H9 (cell line): ENCODE measurements around the gene SLC8B1. TPM values are rescaled to one million over a fixed set of nuclear protein-coding genes. Genes with fewer than 3 reads are reported as not detected.

Experiments used
- DNase-seq: peaks from one replicate; pipeline ENCODE4 v3.0.0-alpha.2; 2017
- H2AFZ ChIP-seq: one replicate; pipeline ENCODE4 v1.6.1; 2013; ENCODE audit warnings: mild to moderate bottlenecking, low read length, control low read depth, moderate library complexity
- H2AK5ac ChIP-seq: 2 replicates; pipeline ENCODE4 v1.6.1; 2013; ENCODE audit warnings: low read length, control low read depth, mixed read lengths; ENCODE audit not compliant: insufficient read length
- H2BK120ac ChIP-seq: one replicate; pipeline ENCODE4 v1.6.1; 2013; ENCODE audit warnings: low read depth, mild to moderate bottlenecking, low read length, control low read depth, inconsistent platforms; ENCODE audit not compliant: poor library complexity, severe bottlenecking
- H2BK12ac ChIP-seq: 2 replicates; pipeline ENCODE4 v1.6.1; 2013; ENCODE audit warnings: low read length, control low read depth, mixed read lengths, low read depth; ENCODE audit not compliant: insufficient read length
- H2BK15ac ChIP-seq: 2 replicates; pipeline ENCODE4 v1.6.1; 2013; ENCODE audit warnings: low read depth, low read length, control low read depth
- H2BK20ac ChIP-seq: one replicate; pipeline ENCODE4 v1.6.1; 2013; ENCODE audit warnings: low read depth, mild to moderate bottlenecking, low read length, control low read depth, inconsistent platforms; ENCODE audit not compliant: poor library complexity, severe bottlenecking
- H2BK5ac ChIP-seq: 2 replicates; pipeline ENCODE4 v1.6.1; 2013; ENCODE audit warnings: low read length, control low read depth, mixed read lengths; ENCODE audit not compliant: insufficient read length
- H3K14ac ChIP-seq: 2 replicates; pipeline ENCODE4 v1.6.1; 2013; ENCODE audit warnings: low read length, control low read depth; ENCODE audit not compliant: insufficient read depth
- H3K18ac ChIP-seq: 2 replicates; pipeline ENCODE4 v1.6.1; 2013; ENCODE audit warnings: low read depth, mild to moderate bottlenecking, mixed read lengths, low read length, control low read depth; ENCODE audit not compliant: insufficient read length
- H3K23ac ChIP-seq: 2 replicates; pipeline ENCODE4 v1.6.1; 2013; ENCODE audit warnings: low read length, control low read depth, mixed read lengths, low read depth; ENCODE audit not compliant: insufficient read length
- H3K23me2 ChIP-seq: 2 replicates; pipeline ENCODE4 v1.6.1; 2013; ENCODE audit warnings: low read depth, mild to moderate bottlenecking, mixed read lengths, low read length, control low read depth; ENCODE audit not compliant: insufficient read length, poor library complexity, severe bottlenecking
- H3K27ac ChIP-seq: 2 replicates; pipeline ENCODE4 v1.5.1; 2013; ENCODE audit warnings: low read length, control low read depth, mixed read lengths, low read depth; ENCODE audit not compliant: insufficient read length
- H3K27me3 ChIP-seq: 2 replicates; pipeline ENCODE4 v1.6.1; 2013; ENCODE audit warnings: low read length, control low read depth, inconsistent platforms; ENCODE audit not compliant: insufficient read depth
- H3K4ac ChIP-seq: 2 replicates; pipeline ENCODE4 v1.6.1; 2013; ENCODE audit warnings: low read depth, mild to moderate bottlenecking, control low read depth, inconsistent platforms, low read length, moderate library complexity
- H3K4me1 ChIP-seq: 2 replicates; pipeline ENCODE4 v1.6.1; 2013; ENCODE audit warnings: low read length, control low read depth, inconsistent platforms; ENCODE audit not compliant: insufficient read depth
- H3K4me2 ChIP-seq: 2 replicates; pipeline ENCODE4 v1.6.1; 2013; ENCODE audit warnings: low read length, control low read depth, mixed read lengths; ENCODE audit not compliant: insufficient read length, insufficient read depth
- H3K56ac ChIP-seq: 2 replicates; pipeline ENCODE4 v1.6.1; 2013; ENCODE audit warnings: low read depth, mild to moderate bottlenecking, mixed read lengths, low read length, control low read depth; ENCODE audit not compliant: insufficient read length
- H3K79me1 ChIP-seq: 2 replicates; pipeline ENCODE4 v1.6.1; 2013; ENCODE audit warnings: low read depth, mild to moderate bottlenecking, moderate library complexity, low read length, control low read depth, inconsistent platforms; ENCODE audit not compliant: insufficient read depth, poor library complexity, severe bottlenecking
- H3K79me2 ChIP-seq: 2 replicates; pipeline ENCODE4 v1.6.1; 2013; ENCODE audit warnings: low read length, control low read depth, inconsistent platforms; ENCODE audit not compliant: insufficient read depth
- H3K9ac ChIP-seq: 2 replicates; pipeline ENCODE4 v1.6.1; 2013; ENCODE audit warnings: low read length, control low read depth, mixed read lengths; ENCODE audit not compliant: insufficient read length; ENCODE audit errors: extremely low read depth
- H3K9me3 ChIP-seq: one replicate; pipeline ENCODE4 v1.6.1; 2013; ENCODE audit warnings: low read depth, low read length, inconsistent platforms; ENCODE audit not compliant: control insufficient read depth
- H3T11ph ChIP-seq: one replicate; pipeline ENCODE4 v1.6.1; 2013; ENCODE audit warnings: mild to moderate bottlenecking, low read length, control low read depth, inconsistent platforms
- H4K20me1 ChIP-seq: one replicate; pipeline ENCODE4 v1.6.1; 2013; ENCODE audit not compliant: control insufficient read depth, insufficient read length, insufficient read depth
- H4K5ac ChIP-seq: 2 replicates; pipeline ENCODE4 v1.6.1; 2013; ENCODE audit warnings: low read depth, mild to moderate bottlenecking, mixed read lengths, low read length, control low read depth; ENCODE audit not compliant: insufficient read length
- H4K8ac ChIP-seq: replicated peaks from 2 replicates; pipeline ENCODE4 v1.6.1; 2013; ENCODE audit warnings: low read length, control low read depth, mixed read lengths, low read depth; ENCODE audit not compliant: insufficient read length
- H4K91ac ChIP-seq: 2 replicates; pipeline ENCODE4 v1.6.1; 2013; ENCODE audit warnings: low read depth, mild to moderate bottlenecking, moderate library complexity, mixed read lengths, low read length, control low read depth; ENCODE audit not compliant: insufficient read length
- H3K27ac Mint-ChIP-seq, 3 experiments: 2 replicates in 2 of 3; 3 replicates in 1 of 3; pipeline ENCODE4 v1.8.0; 2020 to 2021; ENCODE audit warnings: mixed read lengths in 3 of 3, mild to moderate bottlenecking in 1 of 3, moderate library complexity in 1 of 3
- H3K27me3 Mint-ChIP-seq: 2 replicates; pipeline ENCODE4 v1.8.0; 2021; ENCODE audit warnings: low read depth, mild to moderate bottlenecking, moderate library complexity, mixed read lengths
- H3K36me3 Mint-ChIP-seq, 3 experiments: 2 replicates in 2 of 3; 3 replicates in 1 of 3; pipeline ENCODE4 v1.8.0; 2020 to 2021; ENCODE audit warnings: low read depth in 3 of 3, mixed read lengths in 3 of 3; ENCODE audit not compliant: insufficient read depth in 1 of 3
- H3K4me1 Mint-ChIP-seq, 2 experiments: 2 replicates each; pipeline ENCODE4 v1.8.0; 2020; ENCODE audit warnings: mixed read lengths in 2 of 2
- H3K4me3 Mint-ChIP-seq, 2 experiments: 2 replicates in 1 of 2; 3 replicates in 1 of 2; pipeline ENCODE4 v1.8.0; 2020 to 2021; ENCODE audit warnings: mild to moderate bottlenecking in 2 of 2, mixed read lengths in 2 of 2, moderate library complexity in 1 of 2
- H3K9me3 Mint-ChIP-seq, 2 experiments: 2 replicates in 1 of 2; 3 replicates in 1 of 2; pipeline ENCODE4 v1.8.0; 2020; ENCODE audit warnings: mild to moderate bottlenecking in 2 of 2, mixed read lengths in 2 of 2, moderate library complexity in 1 of 2
- WGBS: extraction: QIAGEN DNeasy Blood & Tissue Kit; methylation state at CpG from one replicate; pipeline ENCODE4 v1.1.7; 2013; ENCODE audit warnings: missing lambda C conversion rate, low lambda C conversion rate, mixed read lengths; ENCODE audit not compliant: insufficient read length; ENCODE audit errors: extremely low coverage; 5-methylcytosine and 5-hydroxymethylcytosine counted together
- total RNA-seq: library from RNA; stranded (reverse); gene quantifications from 2 replicates; pipeline ENCODE4 v1.2.1, GENCODE V29; 2021
- TF ChIP-seq, protein P1 (sequence below): fragments of 200-600 bp; sonication (generic); conservative IDR thresholded peaks from 3 replicates; pipeline ENCODE4 v1.8.0; 2021; ENCODE audit warnings: antibody characterized with exemption, mild to moderate bottlenecking

The SLC8B1 gene
- total RNA-seq, 1 experiment from 2014 or later, result 10.4 TPM

DNA sequence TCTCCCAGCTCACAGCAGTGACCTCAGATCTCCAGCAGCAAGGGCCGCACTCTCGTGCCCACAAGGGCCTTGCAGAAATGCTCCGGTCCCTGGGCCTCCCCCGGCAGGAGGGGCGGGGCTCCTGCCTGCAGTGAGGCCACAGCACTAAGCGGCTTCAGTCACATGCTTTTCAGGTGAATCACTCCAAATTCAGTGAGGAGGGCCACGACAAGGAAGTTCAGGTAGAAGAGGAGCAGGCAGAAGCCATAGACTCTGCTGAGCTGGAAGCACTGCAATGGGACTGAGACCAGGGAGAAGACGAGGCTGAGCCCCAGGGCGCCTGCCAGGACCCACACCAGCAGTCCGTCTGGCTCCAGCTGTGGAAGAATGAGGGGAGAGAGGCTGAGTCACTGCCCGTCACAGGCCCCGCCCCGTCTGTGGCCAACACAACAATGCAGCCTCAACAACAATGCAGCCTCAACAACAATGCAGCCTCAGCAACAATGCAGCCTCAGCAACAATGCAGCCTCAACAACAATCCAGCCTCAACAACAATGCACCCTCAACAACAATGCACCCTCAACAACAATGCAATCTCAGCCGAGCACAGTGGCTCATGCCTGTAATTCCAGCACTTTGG lies 35.2 kb downstream of the SLC8B1 start:
- Histone ChIP-seq H3K23me2 (no peaks in the 10 kb centered on the region), H2BK20ac (no peak overlapping the region), H3K9me3 (no peaks in the 10 kb centered on the region), H3K4me2 (no peak overlapping the region), H4K8ac (no peak overlapping the region), H4K91ac (no peak overlapping the region), H2BK120ac (no peak overlapping the region), H3T11ph (no peak overlapping the region), H4K20me1 (no peaks in the 10 kb centered on the region), H3K4ac (no peak overlapping the region), H3K79me1 (no peaks in the 10 kb centered on the region), H3K79me2 (no peaks in the 10 kb centered on the region), H3K56ac (no peak overlapping the region), H4K5ac (no peak overlapping the region), H3K27ac (no peak overlapping the region), H2BK12ac (no peak overlapping the region), H3K27me3 (no peaks in the 10 kb centered on the region), H2BK15ac (no peak overlapping the region), H2BK5ac (no peak overlapping the region), H3K9ac (no peak overlapping the region), H3K18ac (no peak overlapping the region), H3K23ac (no peak overlapping the region), H2AK5ac (no peak overlapping the region), H3K4me1 (no peaks in the 10 kb centered on the region; the same call in 1 of the 2 replicates), H3K14ac (peak overlapping the region; percentile 10; the same call in 1 of the 2 replicates), H2AFZ (no peak overlapping the region)
- peaks cover 8 to 16% (median 13%) of the 10 kb centered on the region in 3 experiments; a peak in 6 of 7 replicates for H3K36me3 Mint-ChIP-seq
- H3K27me3 Mint-ChIP-seq, result no peaks in the 10 kb centered on the region; the same call in 1 of the 2 replicates
- peak; percentile 90 for DNase-seq
- peaks cover 25 to 31% of the 10 kb centered on the region in 2 experiments for H3K4me1 Mint-ChIP-seq
- no peak overlapping the region; a peak in 1 of 5 replicates for H3K4me3 Mint-ChIP-seq
- no peaks in the 10 kb centered on the region for H3K9me3 Mint-ChIP-seq
- H3K27ac Mint-ChIP-seq, result peak overlapping the region in 2 of 3 experiments; percentile 86 to 95; a peak in 4 of 7 replicates
- WGBS, result no CpG with 5 or more reads among the region's 14 CpGs
- TF ChIP-seq, protein P1, sequence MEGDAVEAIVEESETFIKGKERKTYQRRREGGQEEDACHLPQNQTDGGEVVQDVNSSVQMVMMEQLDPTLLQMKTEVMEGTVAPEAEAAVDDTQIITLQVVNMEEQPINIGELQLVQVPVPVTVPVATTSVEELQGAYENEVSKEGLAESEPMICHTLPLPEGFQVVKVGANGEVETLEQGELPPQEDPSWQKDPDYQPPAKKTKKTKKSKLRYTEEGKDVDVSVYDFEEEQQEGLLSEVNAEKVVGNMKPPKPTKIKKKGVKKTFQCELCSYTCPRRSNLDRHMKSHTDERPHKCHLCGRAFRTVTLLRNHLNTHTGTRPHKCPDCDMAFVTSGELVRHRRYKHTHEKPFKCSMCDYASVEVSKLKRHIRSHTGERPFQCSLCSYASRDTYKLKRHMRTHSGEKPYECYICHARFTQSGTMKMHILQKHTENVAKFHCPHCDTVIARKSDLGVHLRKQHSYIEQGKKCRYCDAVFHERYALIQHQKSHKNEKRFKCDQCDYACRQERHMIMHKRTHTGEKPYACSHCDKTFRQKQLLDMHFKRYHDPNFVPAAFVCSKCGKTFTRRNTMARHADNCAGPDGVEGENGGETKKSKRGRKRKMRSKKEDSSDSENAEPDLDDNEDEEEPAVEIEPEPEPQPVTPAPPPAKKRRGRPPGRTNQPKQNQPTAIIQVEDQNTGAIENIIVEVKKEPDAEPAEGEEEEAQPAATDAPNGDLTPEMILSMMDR, result no peak
